CD4-positive, alpha-beta memory T cell (primary cell): ENCODE measurements around the gene FHIT. TPM values are rescaled to one million over a fixed set of nuclear protein-coding genes. Genes with fewer than 3 reads are reported as not detected.
A peak's percentile ranks its signal among the peaks of the same experiment; 100 is the strongest.

Experiments used
- CTCF ChIA-PET: fragments of 350-600 bp; sonication (Branson Sonifier 250); formaldehyde crosslinking; loops from one replicate; lab custom pipeline; 2021; ENCODE audit warnings: inconsistent platforms; ENCODE audit not compliant: partially characterized antibody; lab: Charles Lee
- POLR2A ChIA-PET: fragments of 350-600 bp; sonication (Branson Sonifier 250); formaldehyde crosslinking; loops from one replicate; lab custom pipeline; 2021; ENCODE audit not compliant: partially characterized antibody; lab: Charles Lee
- DNase-seq, 5 donors: peaks; one replicate each; pipeline versions ENCODE4 v3.0.0 to v3.0.0-alpha.2; 2020 to 2022; ENCODE audit warnings: mixed read lengths in 1 of 5
- H3K27ac ChIP-seq: one replicate; pipeline ENCODE4 v1.7.0; 2013; ENCODE audit warnings: low read depth, low read length
- H3K27me3 ChIP-seq: 2 replicates; pipeline ENCODE4 v1.7.0; 2013; ENCODE audit warnings: mild to moderate bottlenecking, low read length, moderate library complexity; ENCODE audit not compliant: insufficient read depth
- H3K36me3 ChIP-seq: 2 replicates; pipeline ENCODE4 v1.7.0; 2013; ENCODE audit warnings: mild to moderate bottlenecking, low read length, moderate library complexity; ENCODE audit not compliant: insufficient read depth
- H3K4me1 ChIP-seq: 2 replicates; pipeline ENCODE4 v1.7.0; 2013; ENCODE audit warnings: mild to moderate bottlenecking, low read length, moderate library complexity; ENCODE audit not compliant: insufficient read depth
- H3K4me3 ChIP-seq, 2 donors: one replicate each; pipeline ENCODE4 v1.7.0; 2013; ENCODE audit warnings: low read length in 2 of 2, mild to moderate bottlenecking in 1 of 2
- H3K9me3 ChIP-seq, 2 donors: one replicate each; pipeline ENCODE4 v1.7.0; 2013; ENCODE audit warnings: low read length in 2 of 2, control low read depth in 1 of 2; ENCODE audit not compliant: control insufficient read depth in 1 of 2
- H3K27ac Mint-ChIP-seq, 7 donors: one replicate each; pipeline ENCODE4 v1.8.0; 2020 to 2021; ENCODE audit warnings: mixed read lengths in 7 of 7, mild to moderate bottlenecking in 6 of 7, inconsistent platforms in 3 of 7, moderate library complexity in 3 of 7
- H3K27me3 Mint-ChIP-seq, 2 donors: one replicate each; pipeline ENCODE4 v1.8.0; 2020 to 2021; ENCODE audit warnings: mixed read lengths in 2 of 2
- H3K36me3 Mint-ChIP-seq, 2 donors: one replicate each; pipeline ENCODE4 v1.8.0; 2020 to 2021; ENCODE audit warnings: mixed read lengths in 2 of 2, inconsistent platforms in 1 of 2, mild to moderate bottlenecking in 1 of 2
- H3K4me1 Mint-ChIP-seq, 4 donors: one replicate each; pipeline ENCODE4 v1.8.0; 2020 to 2021; ENCODE audit warnings: mixed read lengths in 4 of 4, mild to moderate bottlenecking in 1 of 4
- H3K4me3 Mint-ChIP-seq, 8 donors: one replicate each; pipeline ENCODE4 v1.8.0; 2020 to 2021; ENCODE audit warnings: mixed read lengths in 8 of 8, mild to moderate bottlenecking in 7 of 8, moderate library complexity in 6 of 8, inconsistent platforms in 3 of 8
- H3K9me3 Mint-ChIP-seq, 8 donors: one replicate each; pipeline ENCODE4 v1.8.0; 2020 to 2021; ENCODE audit warnings: mixed read lengths in 8 of 8, mild to moderate bottlenecking in 5 of 8, inconsistent platforms in 3 of 8, moderate library complexity in 1 of 8
- intact Hi-C: fragments of 100-400 bp; cut with micrococcal nuclease; formaldehyde crosslinking; loops from one replicate; pipeline ENCODE4 v1.15.1; 2023
- polyA plus RNA-seq, 2 donors: library from polyadenylated mRNA; unstranded; fragments of 300-500 nt; fragmentation: Illumina TruSeq; gene quantifications; one replicate each; pipeline ENCODE4 v1.2.3, GENCODE V29; 2021
- total RNA-seq, 2 experiments: library from RNA; stranded (reverse); gene quantifications; one replicate each; pipeline ENCODE4 v1.2.3, GENCODE V29; 2021

Gene FHIT
- total and polyA plus RNA-seq, 4 experiments from 2014 or later: 8.5 to 58.7 (median 33.2) TPM

DNA sequence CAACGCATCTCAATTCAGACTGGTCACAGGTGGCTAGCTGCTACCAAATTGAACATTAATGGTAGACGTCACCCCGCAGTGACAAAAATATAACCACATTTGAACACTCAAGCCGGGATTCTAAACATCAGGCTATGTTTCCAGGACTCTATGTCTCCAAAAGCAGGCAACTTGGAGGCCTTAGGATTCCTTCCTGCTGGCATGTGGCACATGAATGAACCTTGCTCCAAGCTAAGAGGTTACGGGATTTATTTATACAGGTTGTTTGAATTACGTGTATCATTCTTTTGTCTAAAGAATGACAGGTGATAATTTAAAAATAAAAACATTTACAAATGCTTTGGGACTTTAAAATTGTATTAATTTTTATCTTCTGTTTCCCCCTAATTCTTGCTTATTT lies 1337.0 kb downstream of the FHIT start:
- no peak overlapping the region for H3K4me3 Mint-ChIP-seq
- CTCF ChIA-PET: interaction anchor here (1.2 kb wide), 1 partner anchor 11 kb away, joined by 3 read pairs; no protein-coding TSS in a partner anchor
- peaks cover 1 to 21% of the 10 kb centered on the region in 2 donors for H3K36me3 Mint-ChIP-seq

DNA sequence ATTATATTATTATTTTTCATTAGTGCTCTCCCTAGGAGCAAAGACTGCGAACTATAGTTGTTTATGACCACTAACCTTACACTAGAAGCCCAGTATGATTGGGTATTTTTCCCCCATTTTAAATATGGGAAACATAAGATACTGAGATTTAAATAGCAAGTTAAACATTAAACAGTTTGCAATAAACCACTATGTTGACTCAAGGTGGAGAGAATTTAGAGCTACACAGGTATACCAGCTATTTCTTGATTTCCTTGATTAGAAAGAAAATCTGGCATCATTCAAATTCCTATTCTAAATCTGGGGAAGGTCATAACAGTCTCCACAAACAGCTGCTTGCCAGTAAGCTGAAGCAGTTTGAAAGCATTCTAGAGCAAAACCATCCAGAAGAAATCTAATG lies 1337.6 kb downstream of the FHIT start:
- peaks cover 0 to 3% (median 0%) of the 10 kb centered on the region in 8 donors for H3K9me3 Mint-ChIP-seq

More for the DNA sequence above, 1337.0 kb downstream of the FHIT start:
- no peaks in the 10 kb centered on the region for H3K36me3 ChIP-seq
- H3K27ac ChIP-seq: no peak overlapping the region
- H3K27ac Mint-ChIP-seq: no peak overlapping the region
- no peaks in the 10 kb centered on the region for H3K9me3 ChIP-seq
- H3K4me1 Mint-ChIP-seq: peaks cover 11 to 21% (median 18%) of the 10 kb centered on the region in 4 donors
- H3K27me3 ChIP-seq: no peaks in the 10 kb centered on the region
- H3K4me1 ChIP-seq: peaks cover 11% of the 10 kb centered on the region
- POLR2A ChIA-PET: no interaction called here
- intact Hi-C loops: no loop called here
- no peak for DNase-seq
- H3K9me3 Mint-ChIP-seq: peaks cover 0 to 3% (median 0%) of the 10 kb centered on the region in 8 donors
- H3K4me3 ChIP-seq: no peak overlapping the region
- H3K27me3 Mint-ChIP-seq: no peaks in the 10 kb centered on the region

DNA sequence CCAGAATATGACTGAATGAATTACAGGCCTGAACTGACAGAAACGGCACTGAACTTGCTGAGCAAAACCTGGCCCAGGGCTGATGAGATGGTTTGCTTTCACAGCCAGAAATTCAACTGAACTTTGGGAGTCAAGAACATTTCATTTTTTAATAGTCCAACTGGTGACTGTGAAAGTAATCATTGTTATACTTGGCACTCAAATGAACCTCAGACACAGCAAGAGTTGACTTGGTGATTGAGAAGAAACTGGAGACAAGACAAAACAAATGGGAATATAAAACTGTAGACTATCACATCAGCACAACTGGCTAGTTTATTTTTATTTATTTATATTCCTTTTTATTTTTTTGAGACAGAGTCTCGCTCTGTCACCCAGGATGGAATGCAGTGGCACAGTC lies 1342.6 kb downstream of the FHIT start:
- Histone ChIP-seq H3K4me3 (no peak overlapping the region), H3K27me3 (no peaks in the 10 kb centered on the region), H3K27ac (no peak overlapping the region), H3K36me3 (no peaks in the 10 kb centered on the region), H3K9me3 (no peaks in the 10 kb centered on the region), H3K4me1 (no peaks in the 10 kb centered on the region)
- POLR2A ChIA-PET: no interaction called here
- Mint-ChIP-seq H3K27me3 (no peaks in the 10 kb centered on the region), H3K4me1 (peaks cover 0 to 12% (median 6%) of the 10 kb centered on the region in 4 donors), H3K9me3 (peaks cover 0 to 3% (median 0%) of the 10 kb centered on the region in 8 donors), H3K36me3 (peaks cover 4% of the 10 kb centered on the region in 2 donors), H3K4me3 (no peak overlapping the region), H3K27ac (no peak overlapping the region)
- intact Hi-C loops: no loop called here
- CTCF ChIA-PET: no interaction called here
- DNase-seq: no peak

More for the DNA sequence above, 1337.6 kb downstream of the FHIT start:
- ChIA-PET POLR2A (no interaction called here), CTCF (no interaction called here)
- Histone ChIP-seq H3K27ac (no peak overlapping the region), H3K9me3 (no peaks in the 10 kb centered on the region), H3K27me3 (no peaks in the 10 kb centered on the region), H3K4me3 (no peak overlapping the region), H3K36me3 (no peaks in the 10 kb centered on the region), H3K4me1 (peaks cover 5% of the 10 kb centered on the region)
- Mint-ChIP-seq H3K4me3 (no peak overlapping the region), H3K36me3 (peaks cover 1 to 15% of the 10 kb centered on the region in 2 donors), H3K4me1 (peaks cover 5 to 15% (median 12%) of the 10 kb centered on the region in 4 donors), H3K27ac (no peak overlapping the region), H3K27me3 (no peaks in the 10 kb centered on the region)
- intact Hi-C loops: no loop called here
- no peak for DNase-seq

DNA sequence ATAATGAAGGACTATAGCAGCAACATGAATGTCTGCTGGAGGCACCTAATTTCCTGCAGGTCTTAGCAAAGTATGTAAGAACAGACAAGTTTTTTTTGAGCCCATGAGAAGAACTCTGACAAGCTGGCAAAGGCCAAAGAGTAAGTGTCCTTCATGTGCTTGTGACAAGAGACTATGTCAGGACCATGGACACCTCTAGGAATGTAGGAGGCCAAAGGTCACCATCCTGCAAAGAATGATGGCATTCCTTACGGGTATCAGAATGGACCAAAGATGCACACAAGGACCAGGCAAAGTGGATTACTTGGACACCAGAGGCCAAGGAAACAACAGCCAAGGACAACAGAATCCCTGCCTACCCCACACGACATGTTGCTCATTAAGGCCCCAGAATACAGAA lies 1343.0 kb downstream of the FHIT start:
- no peak overlapping the region for H3K27ac ChIP-seq
- ChIA-PET POLR2A (no interaction called here), CTCF (no interaction called here)
- H3K27me3 Mint-ChIP-seq: no peaks in the 10 kb centered on the region
- peaks cover 4% of the 10 kb centered on the region in 2 donors for H3K36me3 Mint-ChIP-seq
- no peaks in the 10 kb centered on the region for H3K36me3 ChIP-seq
- intact Hi-C loops: no loop called here
- no peaks in the 10 kb centered on the region for H3K4me1 ChIP-seq
- no peak overlapping the region for H3K4me3 ChIP-seq
- H3K9me3 ChIP-seq: no peaks in the 10 kb centered on the region
- H3K4me1 Mint-ChIP-seq: peaks cover 0 to 16% (median 7%) of the 10 kb centered on the region in 4 donors
- H3K9me3 Mint-ChIP-seq: peaks cover 0 to 3% (median 0%) of the 10 kb centered on the region in 8 donors
- H3K27me3 ChIP-seq: no peaks in the 10 kb centered on the region
- no peak for DNase-seq
- no peak overlapping the region for H3K4me3 Mint-ChIP-seq
- peak overlapping the region in 1 of 7 donors; percentile 34 for H3K27ac Mint-ChIP-seq

DNA sequence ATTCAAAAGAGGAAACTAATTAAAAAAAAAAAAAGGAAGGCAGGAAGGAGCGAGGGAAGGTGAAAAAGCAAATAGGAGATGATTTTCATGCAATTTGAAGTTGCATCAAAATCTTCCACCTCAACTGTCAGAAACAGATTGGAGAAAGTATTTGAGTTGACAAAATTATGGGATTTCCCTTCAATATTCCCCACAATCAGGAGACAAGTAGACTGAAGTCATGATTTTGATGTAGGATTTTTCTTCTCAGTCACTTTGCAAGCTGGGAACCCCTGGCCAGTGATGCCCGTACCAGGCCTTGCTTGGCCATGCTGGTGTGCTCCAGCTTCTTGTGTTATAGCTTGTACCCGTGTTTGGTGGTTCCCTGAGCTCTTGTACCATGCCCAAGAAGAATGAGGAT lies 1347.0 kb downstream of the FHIT start:
- Histone ChIP-seq H3K27ac (no peak overlapping the region), H3K36me3 (no peaks in the 10 kb centered on the region), H3K9me3 (no peaks in the 10 kb centered on the region), H3K4me1 (no peaks in the 10 kb centered on the region), H3K4me3 (no peak overlapping the region), H3K27me3 (no peaks in the 10 kb centered on the region)
- Mint-ChIP-seq H3K27ac (peak overlapping the region in 1 of 7 donors; percentile 47), H3K36me3 (peaks cover 4 to 11% of the 10 kb centered on the region in 2 donors), H3K4me1 (peaks cover 0 to 16% (median 7%) of the 10 kb centered on the region in 4 donors), H3K27me3 (no peaks in the 10 kb centered on the region), H3K4me3 (no peak overlapping the region), H3K9me3 (peaks cover 0 to 3% (median 0%) of the 10 kb centered on the region in 8 donors)
- CTCF ChIA-PET: interaction anchor here (1.3 kb wide), 1 partner anchor 47 kb away, joined by 3 read pairs; no protein-coding TSS in a partner anchor
- POLR2A ChIA-PET: no interaction called here
- intact Hi-C loops: no loop called here
- DNase-seq: no peak

DNA sequence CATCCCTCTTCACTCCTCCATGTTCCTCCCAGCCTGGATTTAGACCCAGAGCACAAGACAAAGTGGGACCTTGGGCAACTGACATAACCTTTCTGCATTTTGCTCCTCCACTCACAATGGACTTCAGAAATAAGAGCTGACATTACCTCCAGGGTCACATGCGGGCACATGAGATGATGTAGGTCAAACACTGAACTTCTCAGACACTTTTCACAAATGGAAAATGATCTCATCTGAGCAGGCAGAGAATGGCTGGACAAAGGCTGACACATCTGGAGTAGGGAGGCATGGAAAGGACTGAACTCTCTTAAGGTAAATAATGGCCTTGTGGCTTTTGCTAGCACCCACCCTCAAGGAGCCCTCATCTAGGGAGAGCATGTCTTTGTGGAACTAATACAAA lies 1352.2 kb downstream of the FHIT start:
- H3K9me3 Mint-ChIP-seq: peaks cover 0 to 3% (median 0%) of the 10 kb centered on the region in 8 donors
- CTCF ChIA-PET: no interaction called here
- H3K36me3 ChIP-seq: no peaks in the 10 kb centered on the region
- H3K4me1 Mint-ChIP-seq: peaks cover 12 to 19% (median 15%) of the 10 kb centered on the region in 4 donors
- POLR2A ChIA-PET: interaction anchor here (1.0 kb wide), 1 partner anchor 14 kb away, joined by 3 read pairs; no protein-coding TSS in a partner anchor
- H3K4me3 Mint-ChIP-seq: no peak overlapping the region
- H3K27ac Mint-ChIP-seq: peak overlapping the region in 1 of 7 donors; percentile 70
- intact Hi-C loops: no loop called here
- no peak for DNase-seq
- peaks cover 1 to 13% of the 10 kb centered on the region in 2 donors for H3K36me3 Mint-ChIP-seq
- no peak overlapping the region for H3K27ac ChIP-seq
- H3K4me3 ChIP-seq: no peak overlapping the region
- H3K4me1 ChIP-seq: no peaks in the 10 kb centered on the region
- no peaks in the 10 kb centered on the region for H3K9me3 ChIP-seq
- no peaks in the 10 kb centered on the region for H3K27me3 Mint-ChIP-seq
- H3K27me3 ChIP-seq: no peaks in the 10 kb centered on the region

DNA sequence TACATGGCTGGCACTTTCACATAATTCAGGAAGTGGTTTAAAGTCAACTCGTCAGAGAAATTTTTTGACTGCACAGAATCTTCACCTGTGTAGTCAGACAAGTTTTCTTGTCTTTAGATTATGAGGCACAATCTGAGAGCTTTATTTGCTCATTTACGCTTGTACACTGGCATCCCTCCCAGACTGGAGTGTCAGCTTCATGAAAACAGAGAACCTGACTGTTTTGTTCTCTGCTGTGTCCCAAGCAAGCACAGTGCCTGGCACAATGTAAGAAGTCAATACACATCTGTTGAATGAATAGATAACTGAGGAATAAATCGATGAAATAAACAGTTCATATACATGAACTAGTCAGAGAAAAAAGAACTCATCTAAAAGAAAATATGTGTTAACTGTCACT lies 1355.3 kb downstream of the FHIT start:
- Histone ChIP-seq H3K9me3 (no peaks in the 10 kb centered on the region), H3K27ac (no peak overlapping the region), H3K36me3 (no peaks in the 10 kb centered on the region), H3K4me3 (no peak overlapping the region), H3K4me1 (no peaks in the 10 kb centered on the region), H3K27me3 (no peaks in the 10 kb centered on the region)
- peaks cover 0 to 4% (median 0%) of the 10 kb centered on the region in 8 donors for H3K9me3 Mint-ChIP-seq
- H3K36me3 Mint-ChIP-seq: peaks cover 1 to 13% of the 10 kb centered on the region in 2 donors
- H3K27me3 Mint-ChIP-seq: no peaks in the 10 kb centered on the region
- H3K4me1 Mint-ChIP-seq: peaks cover 12 to 17% (median 13%) of the 10 kb centered on the region in 4 donors
- ChIA-PET CTCF (interaction anchor here (0.6 kb wide), 1 partner anchor 38 kb away, joined by 5 read pairs; no protein-coding TSS in a partner anchor), POLR2A (no interaction called here)
- H3K4me3 Mint-ChIP-seq: no peak overlapping the region
- DNase-seq: no peak
- intact Hi-C loops: no loop called here
- H3K27ac Mint-ChIP-seq: peak overlapping the region in 1 of 7 donors; percentile 16
